CD8-positive, alpha-beta memory T cell (primary cell): ENCODE results near the gene DNAJC5. TPM values are rescaled to one million over a fixed set of nuclear protein-coding genes. Genes with fewer than 3 reads are reported as not detected.

Source experiments
- CTCF ChIA-PET: fragments of 350-600 bp; sonication (Branson Sonifier 250); formaldehyde crosslinking; loops from one replicate; lab custom pipeline; 2021; ENCODE audit warnings: antibody characterized with exemption; lab: Charles Lee
- POLR2A ChIA-PET: fragments of 350-600 bp; sonication (Branson Sonifier 250); formaldehyde crosslinking; loops from one replicate; lab custom pipeline; 2021; ENCODE audit warnings: antibody characterized with exemption; lab: Charles Lee
- DNase-seq, 5 donors: peaks; one replicate each; pipeline versions ENCODE4 v3.0.0 to v3.0.0-alpha.2; 2020 to 2022; ENCODE audit warnings: mixed read lengths in 1 of 5
- H3K27ac ChIP-seq: one replicate; pipeline ENCODE4 v1.7.0; 2013; ENCODE audit warnings: low read depth, mild to moderate bottlenecking, low read length, moderate library complexity
- H3K27me3 ChIP-seq: 2 replicates; pipeline ENCODE4 v1.7.0; 2013; ENCODE audit warnings: low read length, mild to moderate bottlenecking; ENCODE audit not compliant: insufficient read depth, poor library complexity, severe bottlenecking
- H3K36me3 ChIP-seq: 2 replicates; pipeline ENCODE4 v1.7.0; 2013; ENCODE audit warnings: mild to moderate bottlenecking, low read length, moderate library complexity; ENCODE audit not compliant: insufficient read depth
- H3K4me1 ChIP-seq: 2 replicates; pipeline ENCODE4 v1.7.0; 2013; ENCODE audit warnings: mild to moderate bottlenecking, low read length, moderate library complexity; ENCODE audit not compliant: insufficient read depth
- H3K4me3 ChIP-seq: 2 replicates; pipeline ENCODE4 v1.7.0; 2013; ENCODE audit warnings: mild to moderate bottlenecking, low read length
- H3K9me3 ChIP-seq: 2 replicates; pipeline ENCODE4 v1.7.0; 2013; ENCODE audit warnings: mild to moderate bottlenecking, low read length
- H3K27ac Mint-ChIP-seq, 8 donors: one replicate each; pipeline ENCODE4 v1.8.0; 2020 to 2021; ENCODE audit warnings: mixed read lengths in 8 of 8, mild to moderate bottlenecking in 6 of 8, inconsistent platforms in 3 of 8, moderate library complexity in 3 of 8
- H3K27me3 Mint-ChIP-seq, 2 donors: one replicate each; pipeline ENCODE4 v1.8.0; 2020 to 2021; ENCODE audit warnings: mixed read lengths in 2 of 2, mild to moderate bottlenecking in 1 of 2, moderate library complexity in 1 of 2
- H3K36me3 Mint-ChIP-seq, 3 donors: one replicate each; pipeline ENCODE4 v1.8.0; 2020 to 2021; ENCODE audit warnings: mixed read lengths in 3 of 3, inconsistent platforms in 1 of 3, mild to moderate bottlenecking in 1 of 3
- H3K4me1 Mint-ChIP-seq, 3 donors: one replicate each; pipeline ENCODE4 v1.8.0; 2020 to 2021; ENCODE audit warnings: mixed read lengths in 3 of 3, inconsistent platforms in 1 of 3, mild to moderate bottlenecking in 1 of 3
- H3K4me3 Mint-ChIP-seq, 7 donors: one replicate each; pipeline ENCODE4 v1.8.0; 2020 to 2021; ENCODE audit warnings: mixed read lengths in 7 of 7, mild to moderate bottlenecking in 6 of 7, moderate library complexity in 4 of 7, inconsistent platforms in 2 of 7
- H3K9me3 Mint-ChIP-seq, 5 donors: one replicate each; pipeline ENCODE4 v1.8.0; 2020 to 2022; ENCODE audit warnings: mixed read lengths in 5 of 5, mild to moderate bottlenecking in 3 of 5, moderate library complexity in 2 of 5, inconsistent platforms in 1 of 5
- polyA plus RNA-seq: library from polyadenylated mRNA; unstranded; fragments of 300-500 nt; fragmentation: Illumina TruSeq; gene quantifications from one replicate; pipeline ENCODE4 v1.2.3, GENCODE V29; 2021
- total RNA-seq, 2 experiments: library from RNA; stranded (reverse); gene quantifications; one replicate each; pipeline ENCODE4 v1.2.3, GENCODE V29; 2021

DNAJC5 gene
- total and polyA plus RNA-seq, 3 experiments from 2014 or later, result 8.3 to 40.9 (median 38.9) TPM

DNA sequence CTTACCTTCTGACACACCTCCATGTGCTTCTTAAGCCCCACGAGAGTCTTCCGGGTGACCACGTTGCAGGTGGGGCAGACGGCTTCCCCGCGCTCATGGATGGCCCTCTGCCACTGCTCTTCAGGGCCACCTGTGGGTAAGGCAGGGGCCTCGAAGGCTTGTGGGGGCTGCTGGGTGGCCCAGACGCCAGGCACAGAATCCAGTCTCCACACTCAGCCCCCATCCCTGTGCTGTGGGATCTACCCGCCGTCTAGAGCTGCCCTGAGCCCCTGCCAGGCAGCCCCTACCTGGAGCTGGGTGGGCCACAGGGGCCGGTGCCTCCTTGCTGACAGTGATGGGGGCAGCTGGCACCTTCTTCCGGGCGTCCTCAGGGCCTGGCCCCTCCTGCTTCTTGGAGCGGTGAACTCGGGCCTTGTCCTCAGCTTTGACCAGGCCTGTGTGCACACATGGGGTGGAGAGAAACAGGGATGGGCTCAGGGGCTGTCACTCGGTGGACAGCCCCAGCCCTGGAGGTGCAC is 68.9 kb downstream of the DNAJC5 start:
- peak in 1 of 5 donors; percentile 40 for DNase-seq
- peaks cover 0 to 42% (median 0%) of the 10 kb centered on the region in 3 donors for H3K36me3 Mint-ChIP-seq
- no peak overlapping the region for H3K27ac ChIP-seq
- peaks cover 7 to 9% (median 7%) of the 10 kb centered on the region in 3 donors for H3K4me1 Mint-ChIP-seq
- peaks cover 4% of the 10 kb centered on the region for H3K36me3 ChIP-seq
- H3K27me3 ChIP-seq, result no peaks in the 10 kb centered on the region
- H3K9me3 ChIP-seq, result no peaks in the 10 kb centered on the region
- H3K27me3 Mint-ChIP-seq, result peaks cover 0 to 2% of the 10 kb centered on the region in 2 donors
- POLR2A ChIA-PET, result no interaction called here
- no peak overlapping the region for H3K4me3 ChIP-seq
- CTCF ChIA-PET, result interaction anchor here (1.1 kb wide), 1 partner anchor 10 kb away, joined by 3 read pairs; no protein-coding TSS in a partner anchor
- H3K27ac Mint-ChIP-seq, result peak overlapping the region in 1 of 8 donors; percentile 77
- H3K4me3 Mint-ChIP-seq, result no peak overlapping the region
- peaks cover 0 to 3% (median 0%) of the 10 kb centered on the region in 5 donors for H3K9me3 Mint-ChIP-seq
- H3K4me1 ChIP-seq, result peaks cover 8% of the 10 kb centered on the region

DNA sequence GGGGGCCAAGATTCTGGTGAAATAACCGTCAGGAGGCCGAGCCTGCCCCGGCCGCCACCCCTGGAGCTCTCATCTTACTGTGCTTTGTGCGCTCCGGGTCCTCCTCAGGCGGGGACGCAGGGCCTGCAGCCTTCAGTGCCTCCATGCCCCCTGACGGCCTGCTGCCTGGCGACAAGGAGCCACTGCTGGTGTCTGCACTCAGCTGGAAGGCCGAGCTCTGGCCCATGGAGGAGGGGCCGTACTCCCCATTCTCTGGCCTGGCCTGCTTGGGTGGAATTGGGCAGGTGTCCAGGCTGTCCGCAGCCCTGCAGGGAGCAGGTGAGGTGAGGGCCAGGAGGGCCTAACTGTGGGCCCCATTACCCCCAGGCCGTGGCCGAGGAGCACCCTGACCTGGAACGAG is 69.5 kb downstream of the DNAJC5 start:
- Histone ChIP-seq H3K36me3 (peaks cover 4% of the 10 kb centered on the region), H3K4me1 (peaks cover 11% of the 10 kb centered on the region), H3K4me3 (no peak overlapping the region), H3K9me3 (no peaks in the 10 kb centered on the region), H3K27me3 (no peaks in the 10 kb centered on the region), H3K27ac (no peak overlapping the region)
- DNase-seq, result peak in 1 of 5 donors; percentile 38
- H3K4me1 Mint-ChIP-seq, result peaks cover 7 to 12% (median 9%) of the 10 kb centered on the region in 3 donors
- H3K36me3 Mint-ChIP-seq, result peaks cover 0 to 39% (median 0%) of the 10 kb centered on the region in 3 donors
- H3K27me3 Mint-ChIP-seq, result peaks cover 0 to 2% of the 10 kb centered on the region in 2 donors
- no peak overlapping the region for H3K27ac Mint-ChIP-seq
- H3K9me3 Mint-ChIP-seq, result peaks cover 0 to 3% (median 0%) of the 10 kb centered on the region in 5 donors
- CTCF ChIA-PET, result interaction anchor here (1.1 kb wide), 1 partner anchor 9 kb away, joined by 3 read pairs; no protein-coding TSS in a partner anchor
- POLR2A ChIA-PET, result no interaction called here
- H3K4me3 Mint-ChIP-seq, result no peak overlapping the region

DNA sequence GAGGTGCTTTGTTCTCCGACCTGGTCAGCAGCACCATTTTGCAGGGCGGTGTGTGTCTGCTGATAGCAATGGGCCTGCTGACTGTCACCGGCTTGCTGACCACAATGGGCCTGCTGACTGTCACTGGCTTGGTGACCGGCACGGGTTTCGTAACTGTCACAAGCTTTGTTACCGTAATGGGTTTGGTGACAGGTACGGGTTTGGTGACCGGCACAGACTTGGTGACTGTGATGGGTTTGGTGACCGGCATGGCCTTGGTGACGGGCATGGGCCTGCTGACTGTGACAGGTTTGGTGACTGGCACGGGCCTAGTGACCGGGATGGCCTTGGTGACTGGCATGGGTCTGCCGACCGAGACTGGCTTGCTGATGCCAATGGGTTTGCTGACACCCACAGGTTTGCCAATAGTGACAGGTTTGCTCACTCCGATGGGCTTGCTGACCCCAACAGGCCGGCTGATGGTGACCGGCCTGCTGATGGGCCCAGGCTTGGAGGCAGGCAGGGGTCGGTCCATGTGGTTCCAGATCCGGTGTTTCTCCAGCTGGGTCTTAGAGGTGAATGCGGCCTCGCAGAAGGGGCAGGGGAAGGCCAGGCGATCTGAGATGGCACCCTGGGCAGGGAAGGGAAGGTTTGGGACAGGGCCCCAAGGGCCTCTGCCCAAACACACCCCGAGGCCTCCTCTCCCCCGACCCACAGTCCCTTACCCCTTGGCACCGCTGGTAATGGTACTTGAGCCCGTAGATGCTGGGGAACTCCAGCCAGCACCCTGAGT is 71.4 kb downstream of the DNAJC5 start:
- H3K4me1 ChIP-seq, result peaks cover 17% of the 10 kb centered on the region
- H3K4me3 Mint-ChIP-seq, result peak overlapping the region in 1 of 7 donors; percentile 70
- H3K27me3 ChIP-seq, result no peaks in the 10 kb centered on the region
- peaks cover 0 to 3% (median 0%) of the 10 kb centered on the region in 5 donors for H3K9me3 Mint-ChIP-seq
- H3K36me3 Mint-ChIP-seq, result peaks cover 0 to 31% (median 0%) of the 10 kb centered on the region in 3 donors
- H3K4me3 ChIP-seq, result no peak overlapping the region
- peaks cover 7 to 21% (median 11%) of the 10 kb centered on the region in 3 donors for H3K4me1 Mint-ChIP-seq
- H3K27ac Mint-ChIP-seq, result peak overlapping the region in 1 of 8 donors; percentile 73
- ChIA-PET POLR2A (no interaction called here), CTCF (no interaction called here)
- peaks cover 0 to 2% of the 10 kb centered on the region in 2 donors for H3K27me3 Mint-ChIP-seq
- no peaks in the 10 kb centered on the region for H3K9me3 ChIP-seq
- DNase-seq, result peak in 1 of 5 donors; percentile 39
- peaks cover 4% of the 10 kb centered on the region for H3K36me3 ChIP-seq
- H3K27ac ChIP-seq, result no peak overlapping the region

DNA sequence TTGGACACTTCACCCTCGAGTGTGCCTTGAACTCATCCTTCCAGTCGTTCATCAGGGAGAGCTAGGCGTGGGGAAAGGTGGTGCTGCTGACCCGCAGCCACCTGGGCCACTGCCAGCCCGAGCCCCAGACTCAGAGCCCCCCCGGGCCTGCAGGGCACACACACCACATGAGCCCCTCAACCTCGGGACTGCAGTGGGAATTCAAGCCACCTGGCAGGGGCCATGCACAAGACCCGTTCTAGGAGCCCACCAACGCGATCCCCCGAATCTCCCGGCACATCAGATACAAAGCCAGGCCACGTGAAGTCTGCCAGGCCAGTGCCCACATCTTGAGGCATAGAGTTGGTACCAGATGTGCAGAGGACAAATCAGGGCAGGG is 72.0 kb downstream of the DNAJC5 start:
- H3K27ac Mint-ChIP-seq, result no peak overlapping the region
- no peak overlapping the region for H3K4me3 ChIP-seq
- no peaks in the 10 kb centered on the region for H3K9me3 ChIP-seq
- peaks cover 17% of the 10 kb centered on the region for H3K4me1 ChIP-seq
- peaks cover 7 to 21% (median 11%) of the 10 kb centered on the region in 3 donors for H3K4me1 Mint-ChIP-seq
- peaks cover 4% of the 10 kb centered on the region for H3K36me3 ChIP-seq
- POLR2A ChIA-PET, result no interaction called here
- DNase-seq, result peak in 1 of 5 donors; percentile 41
- H3K9me3 Mint-ChIP-seq, result peaks cover 0 to 3% (median 0%) of the 10 kb centered on the region in 5 donors
- CTCF ChIA-PET, result no interaction called here
- peaks cover 0 to 2% of the 10 kb centered on the region in 2 donors for H3K27me3 Mint-ChIP-seq
- H3K4me3 Mint-ChIP-seq, result peak overlapping the region in 1 of 7 donors; percentile 70
- H3K36me3 Mint-ChIP-seq, result peaks cover 0 to 26% (median 0%) of the 10 kb centered on the region in 3 donors
- H3K27me3 ChIP-seq, result no peaks in the 10 kb centered on the region
- no peak overlapping the region for H3K27ac ChIP-seq

DNA sequence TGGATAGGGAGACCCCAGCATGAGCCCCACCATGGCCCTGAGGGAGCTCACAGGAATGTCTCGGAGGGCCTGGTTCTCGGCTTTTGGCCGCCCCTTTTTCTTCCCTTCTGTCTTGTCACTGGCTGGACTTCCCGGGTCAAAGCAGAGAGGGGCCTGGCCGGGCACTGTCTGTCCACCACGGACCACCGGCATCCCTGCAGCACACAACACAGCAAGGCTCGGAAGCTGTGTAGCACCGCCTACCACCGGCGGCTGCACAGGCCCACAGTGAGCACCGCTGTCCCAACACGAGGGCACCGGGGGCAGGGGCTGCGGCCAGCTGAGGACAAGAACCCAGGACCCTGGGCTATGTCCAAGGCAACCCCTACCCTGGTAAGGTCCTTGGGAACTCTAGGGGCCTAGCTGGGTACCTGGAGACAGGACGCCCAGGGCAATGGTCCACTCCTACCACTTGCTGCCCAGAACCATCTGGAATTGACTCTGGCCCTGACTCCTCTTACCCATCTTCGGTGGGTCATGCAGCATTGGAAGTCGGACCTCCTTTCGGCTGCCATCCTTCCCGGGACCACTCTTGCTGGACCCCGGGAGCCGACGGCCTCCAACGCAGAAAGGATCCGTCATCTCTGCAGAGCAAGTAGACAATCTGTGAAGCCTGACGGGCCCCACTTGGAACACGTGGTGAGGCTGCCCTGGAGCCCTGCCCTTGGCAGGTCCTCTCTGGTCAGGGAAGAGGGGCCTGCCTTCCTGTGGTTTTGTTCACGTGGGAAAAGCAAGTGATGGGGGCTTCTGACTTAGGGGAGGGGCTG is 72.6 kb downstream of the DNAJC5 start:
- Histone ChIP-seq H3K4me3 (no peak overlapping the region), H3K27ac (no peak overlapping the region), H3K27me3 (no peaks in the 10 kb centered on the region), H3K4me1 (peaks cover 17% of the 10 kb centered on the region), H3K9me3 (no peaks in the 10 kb centered on the region), H3K36me3 (peaks cover 4% of the 10 kb centered on the region)
- ChIA-PET POLR2A (interaction anchor here (1.4 kb wide), 1 partner anchor 13 kb away, joined by 4 read pairs; the partner anchor contains the start of genes PRPF6 and SAMD10), CTCF (interaction anchor here (1.2 to 1.4 kb wide), 3 partner anchors 11 to 71 kb away, joined by 3 to 4 read pairs (median 4); partner anchors contain the start of gene UCKL1)
- peak overlapping the region in 1 of 8 donors; percentile 91 for H3K27ac Mint-ChIP-seq
- H3K9me3 Mint-ChIP-seq, result peaks cover 0 to 3% (median 0%) of the 10 kb centered on the region in 5 donors
- peak overlapping the region in 3 of 7 donors; percentile 78 to 84 (median 80) for H3K4me3 Mint-ChIP-seq
- peak in 1 of 5 donors; percentile 39 for DNase-seq
- H3K27me3 Mint-ChIP-seq, result peaks cover 0 to 2% of the 10 kb centered on the region in 2 donors
- peaks cover 0 to 21% (median 0%) of the 10 kb centered on the region in 3 donors for H3K36me3 Mint-ChIP-seq
- peaks cover 7 to 21% (median 11%) of the 10 kb centered on the region in 3 donors for H3K4me1 Mint-ChIP-seq

DNA sequence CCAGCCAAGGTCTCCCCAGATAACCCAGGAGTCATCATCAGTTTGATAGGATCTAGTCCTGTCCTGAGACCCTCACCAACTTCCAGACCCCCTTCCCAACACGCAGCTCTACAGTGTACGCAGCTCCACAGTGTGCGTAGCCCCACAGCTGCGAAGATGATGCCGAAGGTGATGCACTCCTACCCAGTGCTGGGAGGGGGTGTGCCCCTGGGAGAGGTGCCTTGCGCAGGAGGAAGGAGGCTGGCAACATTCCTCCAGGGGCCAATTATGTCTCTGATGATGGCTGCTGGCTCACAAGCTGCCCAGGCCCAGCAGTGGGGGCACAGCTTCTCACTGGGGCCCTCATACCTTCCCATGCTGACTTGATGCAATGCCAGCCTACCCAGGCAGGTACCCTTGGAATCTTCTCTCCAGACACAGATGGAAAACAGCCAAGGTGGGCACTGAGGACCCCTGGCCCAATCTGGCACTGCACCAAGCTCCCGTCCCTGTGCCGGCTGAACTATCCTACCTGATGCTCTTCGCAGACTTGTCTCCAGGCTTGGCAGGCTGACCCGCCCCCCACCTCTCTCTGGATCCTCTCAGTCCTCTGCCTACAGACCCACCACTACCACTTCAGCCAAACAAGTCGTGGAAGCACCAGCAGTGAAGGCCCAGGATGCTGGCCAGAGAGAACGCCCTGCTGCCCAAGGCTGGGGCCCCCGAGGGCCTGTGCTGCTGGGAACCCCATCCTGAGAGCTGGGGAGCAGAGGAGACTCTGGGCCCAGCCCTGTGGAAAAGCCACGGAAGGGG is 73.4 kb downstream of the DNAJC5 start:
- Histone ChIP-seq H3K9me3 (no peaks in the 10 kb centered on the region), H3K27ac (peak overlapping the region; percentile 38), H3K36me3 (peaks cover 4% of the 10 kb centered on the region), H3K4me1 (peaks cover 17% of the 10 kb centered on the region), H3K27me3 (no peaks in the 10 kb centered on the region), H3K4me3 (peak overlapping the region; percentile 71)
- peak overlapping the region; percentile 76 to 89 (median 80) for H3K4me3 Mint-ChIP-seq
- ChIA-PET POLR2A (interaction anchor here (0.6 to 1.4 kb wide), 2 partner anchors 12 to 240 kb away, joined by 3 to 4 read pairs; partner anchors contain the start of genes PRPF6 and SAMD10), CTCF (interaction anchor here (1.2 to 1.4 kb wide), 3 partner anchors 12 to 70 kb away, joined by 3 to 4 read pairs (median 4); partner anchors contain the start of gene UCKL1)
- peaks cover 0 to 1% of the 10 kb centered on the region in 2 donors for H3K27me3 Mint-ChIP-seq
- peaks cover 0 to 3% (median 0%) of the 10 kb centered on the region in 5 donors for H3K9me3 Mint-ChIP-seq
- H3K27ac Mint-ChIP-seq, result peak overlapping the region; percentile 57 to 91 (median 80)
- H3K36me3 Mint-ChIP-seq, result peaks cover 0 to 17% (median 2%) of the 10 kb centered on the region in 3 donors
- peaks cover 11 to 25% (median 13%) of the 10 kb centered on the region in 3 donors for H3K4me1 Mint-ChIP-seq
- peak in 1 of 5 donors; percentile 19 for DNase-seq
